H1 (cell line): ENCODE data around the gene KIAA1671. TPM values are rescaled to one million over a fixed set of nuclear protein-coding genes. Genes with fewer than 3 reads are reported as not detected.

Experiments used
- CTCF ChIA-PET: fragments of 300-600 bp; sonication (Branson Sonifier 250); formaldehyde crosslinking; loops from one replicate; lab custom pipeline; 2021; ENCODE audit not compliant: partially characterized antibody; lab: Charles Lee
- POLR2A ChIA-PET: fragments of 300-600 bp; sonication (Branson Sonifier 250); formaldehyde crosslinking; loops from one replicate; lab custom pipeline; 2021; ENCODE audit warnings: inconsistent platforms; ENCODE audit not compliant: partially characterized antibody; lab: Charles Lee
- DNase-seq, 2 experiments: peaks; one replicate each; pipeline versions ENCODE4 v3.0.0 to v3.0.0-alpha.2; 2010 to 2022; ENCODE audit warnings: low spot score in 2 of 2, low read depth in 1 of 2, mixed read lengths in 1 of 2
- FAIRE-seq: peaks from 2 replicates; lab custom pipeline; 2011; peaks lifted over from hg19 to GRCh38; lab: Jason Lieb, UNC
- H2AFZ ChIP-seq: 2 replicates; pipeline ENCODE4 v1.8.1; 2012; ENCODE audit warnings: low read length, inconsistent platforms
- H2AK5ac ChIP-seq: 2 replicates; pipeline ENCODE4 v1.6.1; 2013; ENCODE audit warnings: low read depth, low read length
- H2BK120ac ChIP-seq: replicated peaks from 2 replicates; pipeline ENCODE3; 2013; ENCODE audit warnings: low read depth, low read length, inconsistent platforms
- H2BK12ac ChIP-seq: 2 replicates; pipeline ENCODE4 v1.6.1; 2013; ENCODE audit warnings: low read depth, low read length
- H2BK15ac ChIP-seq: 2 replicates; pipeline ENCODE4 v1.6.1; 2013; ENCODE audit warnings: low read length
- H2BK20ac ChIP-seq: 2 replicates; pipeline ENCODE4 v1.6.1; 2013; ENCODE audit warnings: low read length
- H2BK5ac ChIP-seq: 2 replicates; pipeline ENCODE4 v1.6.1; 2013; ENCODE audit warnings: low read depth, low read length
- H3K14ac ChIP-seq: 2 replicates; pipeline ENCODE4 v1.6.1; 2013; ENCODE audit warnings: inconsistent platforms; ENCODE audit not compliant: insufficient read length
- H3K18ac ChIP-seq: 2 replicates; pipeline ENCODE4 v1.6.1; 2013; ENCODE audit warnings: low read length; ENCODE audit errors: extremely low read depth
- H3K23ac ChIP-seq: 2 replicates; pipeline ENCODE4 v1.6.1; 2013; ENCODE audit warnings: inconsistent platforms; ENCODE audit not compliant: insufficient read length
- H3K23me2 ChIP-seq: 2 replicates; pipeline ENCODE4 v1.6.1; 2013; ENCODE audit warnings: low read depth, low read length
- H3K27ac ChIP-seq: 2 replicates; pipeline ENCODE4 v1.6.1; 2011; ENCODE audit warnings: low read depth, low read length, inconsistent platforms
- H3K27me3 ChIP-seq, 4 experiments: replicated peaks in 1 of 4; 1 replicate in 1 of 4; 2 replicates in 3 of 4; pipeline versions ENCODE4 v1.6.1 to v1.8.1; 2011 to 2013; ENCODE audit warnings: low read length in 3 of 4, mild to moderate bottlenecking in 3 of 4, inconsistent platforms in 2 of 4, mixed read lengths in 2 of 4, moderate library complexity in 1 of 4; ENCODE audit not compliant: control insufficient read depth in 3 of 4, insufficient read depth in 3 of 4; ENCODE audit errors: extremely low read depth in 1 of 4
- H3K36me3 ChIP-seq, 4 experiments: 2 replicates each; pipeline versions ENCODE4 v1.6.1 to v1.8.1; 2011 to 2013; ENCODE audit warnings: mild to moderate bottlenecking in 4 of 4, low read length in 3 of 4, moderate library complexity in 2 of 4, control low read depth in 1 of 4, inconsistent platforms in 1 of 4; ENCODE audit not compliant: insufficient read depth in 4 of 4, control insufficient read depth in 2 of 4
- H3K4ac ChIP-seq: replicated peaks from 2 replicates; pipeline ENCODE3; 2013; ENCODE audit warnings: low read length, low read depth, mixed read lengths, inconsistent platforms; ENCODE audit not compliant: insufficient read length
- H3K4me1 ChIP-seq, 4 experiments: replicated peaks in 1 of 4; 1 replicate in 1 of 4; 2 replicates in 3 of 4; pipeline versions ENCODE4 v1.6.1 to v1.8.1; 2011 to 2013; ENCODE audit warnings: low read length in 3 of 4, inconsistent platforms in 2 of 4, mixed read lengths in 1 of 4; ENCODE audit not compliant: insufficient read depth in 4 of 4, control insufficient read depth in 3 of 4
- H3K4me2 ChIP-seq, 2 experiments: 2 replicates each; pipeline versions ENCODE4 v1.6.1 to v1.8.1; 2011 to 2013; ENCODE audit warnings: low read depth in 2 of 2, low read length in 2 of 2, control low read depth in 1 of 2, inconsistent platforms in 1 of 2, mild to moderate bottlenecking in 1 of 2; ENCODE audit not compliant: insufficient read depth in 1 of 2
- H3K4me3 ChIP-seq, 4 experiments: fragments of 200-600, 300-600 bp in 1 of 4; sonication (generic), shearing (Covaris generic), sonication (Bioruptor Twin) in 1 of 4; 2 replicates each; pipeline versions ENCODE4 v1.5.1 to v1.8.1; 2011 to 2016; ENCODE audit warnings: low read length in 4 of 4, low read depth in 3 of 4, control low read depth in 2 of 4, inconsistent platforms in 2 of 4, mild to moderate bottlenecking in 2 of 4, mixed read lengths in 1 of 4, moderate library complexity in 1 of 4; ENCODE audit not compliant: insufficient read depth in 2 of 4; ENCODE audit errors: extremely low read depth in 1 of 4
- H3K56ac ChIP-seq: replicated peaks from 2 replicates; pipeline ENCODE3; 2013; ENCODE audit warnings: low read depth, mild to moderate bottlenecking, mixed read lengths, low read length, inconsistent platforms; ENCODE audit not compliant: insufficient read length
- H3K79me1 ChIP-seq: 2 replicates; pipeline ENCODE4 v1.6.1; 2013; ENCODE audit warnings: low read depth, low read length, control low read depth
- H3K79me2 ChIP-seq, 2 experiments: 2 replicates each; pipeline versions ENCODE4 v1.6.1 to v1.8.1; 2012 to 2013; ENCODE audit warnings: low read length in 2 of 2, mild to moderate bottlenecking in 2 of 2, inconsistent platforms in 1 of 2; ENCODE audit not compliant: insufficient read depth in 2 of 2, control insufficient read depth in 1 of 2
- H3K9ac ChIP-seq, 4 experiments: replicated peaks in 1 of 4; 1 replicate in 1 of 4; 2 replicates in 3 of 4; pipeline versions ENCODE4 v1.6.1 to v1.8.1; 2011 to 2013; ENCODE audit warnings: low read depth in 3 of 4, low read length in 3 of 4, control low read depth in 2 of 4, mild to moderate bottlenecking in 2 of 4, moderate library complexity in 2 of 4, inconsistent platforms in 1 of 4; ENCODE audit errors: extremely low read depth in 1 of 4
- H3K9me3 ChIP-seq, 2 experiments: 2 replicates each; pipeline versions ENCODE4 v1.6.1 to v1.8.1; 2012 to 2013; ENCODE audit warnings: mild to moderate bottlenecking in 2 of 2, moderate library complexity in 2 of 2, control low read depth in 1 of 2, inconsistent platforms in 1 of 2, low read depth in 1 of 2, low read length in 1 of 2, mixed read lengths in 1 of 2; ENCODE audit not compliant: insufficient read depth in 2 of 2
- H4K20me1 ChIP-seq, 2 experiments: replicated peaks in 1 of 2; 2 replicates each; pipeline versions ENCODE3 to v1.8.1; 2011 to 2013; ENCODE audit warnings: inconsistent platforms in 2 of 2, low read length in 2 of 2, mild to moderate bottlenecking in 1 of 2; ENCODE audit not compliant: insufficient read depth in 2 of 2, control insufficient read depth in 1 of 2
- H4K5ac ChIP-seq: 2 replicates; pipeline ENCODE4 v1.6.1; 2013; ENCODE audit warnings: low read length, low read depth, mixed read lengths, inconsistent platforms; ENCODE audit not compliant: insufficient read length
- H4K8ac ChIP-seq: 2 replicates; pipeline ENCODE4 v1.8.0; 2013; ENCODE audit warnings: mild to moderate bottlenecking, moderate library complexity, low read length, inconsistent platforms; ENCODE audit not compliant: insufficient read depth; ENCODE audit errors: extremely low read depth
- H4K91ac ChIP-seq: replicated peaks from 2 replicates; pipeline ENCODE3; 2013; ENCODE audit warnings: low read length, mixed read lengths, inconsistent platforms; ENCODE audit not compliant: insufficient read length
- CREB1 ChIP-seq: IDR thresholded peaks from 2 replicates; pipeline ENCODE4 v1.6.1; 2012; ENCODE audit warnings: inconsistent platforms
- JUND ChIP-seq: IDR thresholded peaks from 2 replicates; pipeline ENCODE4 v1.6.1; 2011; ENCODE audit warnings: mild to moderate bottlenecking, improper control_type of control experiment, low read length
- MAX ChIP-seq: IDR thresholded peaks from 2 replicates; pipeline ENCODE4 v1.6.1; 2012; ENCODE audit warnings: inconsistent platforms
- POLR2A ChIP-seq, 2 experiments: IDR thresholded peaks; 1 replicate in 1 of 2; 2 replicates in 1 of 2; pipeline ENCODE4 v1.6.1; 2011; ENCODE audit warnings: low read depth in 2 of 2, low read length in 2 of 2, mild to moderate bottlenecking in 2 of 2; ENCODE audit errors: control extremely low read depth in 1 of 2
- RAD21 ChIP-seq, 2 experiments: IDR thresholded peaks in 1 of 2; conservative IDR thresholded peaks in 1 of 2; 2 replicates each; pipeline ENCODE4 v1.6.1; 2011; ENCODE audit warnings: low read depth in 2 of 2, low read length in 2 of 2, improper control_type of control experiment in 1 of 2, inconsistent platforms in 1 of 2, mild to moderate bottlenecking in 1 of 2, moderate library complexity in 1 of 2
- WGBS, 2 experiments: shearing (Covaris generic) in 1 of 2; methylation state at CpG; one replicate each; pipeline versions ENCODE4 v1.1.6 to v1.1.7; 2013 to 2015; ENCODE audit warnings: low lambda C conversion rate in 2 of 2, mixed read lengths in 2 of 2, inconsistent platforms in 1 of 2, low coverage in 1 of 2, missing lambda C conversion rate in 1 of 2; ENCODE audit not compliant: insufficient replicate concordance in 2 of 2, insufficient coverage in 1 of 2, insufficient read length in 1 of 2; ENCODE audit errors: extremely low coverage in 1 of 2, missing lambda C conversion rate in 1 of 2; 5-methylcytosine and 5-hydroxymethylcytosine counted together
- polyA plus RNA-seq, 7 experiments: library from polyadenylated mRNA; depleted of rRNA in 3 of 7; stranded (reverse) in 5 of 7; unstranded in 2 of 7; fragments of >200 nt in 5 of 7; fragments of 200-250 nt in 2 of 7; gene quantifications; 1 replicate in 5 of 7; 2 replicates in 1 of 7; 4 replicates in 1 of 7; pipeline versions ENCODE4 v1.2.1 to v1.2.3, GENCODE V29; 2011 to 2013; ENCODE audit warnings: missing spikeins in 2 of 7, mixed read lengths in 2 of 7
- total RNA-seq: library from RNA; stranded (reverse); fragmentation: NEBNext Ultra II Directional; extraction: Animal tissue kit (Norgen Biotek cat#: 25700); gene quantifications from 2 replicates; pipeline ENCODE4 v1.2.1, GENCODE V29; 2021
- TF ChIP-seq, protein P1 (sequence below): IDR thresholded peaks from 2 replicates; pipeline ENCODE4 v1.6.1; 2012; ENCODE audit warnings: low read length, inconsistent platforms
- TF ChIP-seq, protein P2 (sequence below), 3 experiments: IDR thresholded peaks; 1 replicate in 2 of 3; 2 replicates in 1 of 3; pipeline versions ENCODE4 v1.5.1 to v1.6.1; 2011; ENCODE audit warnings: low read length in 3 of 3, mild to moderate bottlenecking in 3 of 3, inconsistent platforms in 2 of 3, low read depth in 1 of 3, moderate library complexity in 1 of 3; ENCODE audit not compliant: insufficient read depth in 1 of 3; ENCODE audit errors: control extremely low read depth in 1 of 3

The KIAA1671 gene
- total and polyA plus RNA-seq, 2 of the 8 experiments (the other 6 are each of a cell fraction or from before 2014, with no cell fraction given) = 6.4 to 23.9 TPM

DNA sequence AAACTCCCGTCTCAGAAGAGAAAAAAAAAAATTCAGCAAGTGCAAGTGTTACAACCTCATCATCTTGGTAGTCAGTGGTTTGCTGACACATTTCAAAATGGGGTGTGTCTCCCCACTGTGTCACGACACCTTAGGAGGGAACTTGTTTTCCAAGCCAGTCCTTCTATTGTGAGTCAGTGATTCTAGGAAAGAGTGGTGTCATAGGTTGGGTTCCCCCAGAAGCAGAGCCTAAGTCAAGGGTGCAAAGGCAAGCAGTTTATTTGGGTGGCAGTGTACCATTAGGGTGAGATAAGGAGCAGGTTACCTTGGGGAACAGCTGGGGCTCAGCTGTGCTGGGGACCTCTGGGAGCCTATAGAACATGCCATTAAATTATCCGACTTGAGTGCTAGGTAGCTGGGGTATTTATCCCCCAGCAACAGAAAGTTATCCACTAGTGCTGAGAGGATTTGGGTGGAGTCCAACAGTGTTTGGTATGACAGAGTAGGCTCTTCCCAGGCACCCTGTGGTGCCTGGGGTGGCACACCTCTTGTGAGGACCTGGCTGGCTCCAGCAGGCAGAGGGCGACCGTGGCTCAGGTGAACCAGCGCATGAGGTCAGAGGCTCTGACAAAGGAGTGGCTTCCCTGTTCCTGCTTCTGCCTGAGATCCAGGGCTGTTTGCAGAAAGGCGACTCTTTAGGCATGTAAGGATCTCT, 41.7 kb downstream of the KIAA1671 start:
- H2BK120ac ChIP-seq = no peak overlapping the region
- H3K79me2 ChIP-seq = peaks cover 0 to 6% of the 10 kb centered on the region in 2 experiments; a peak in 1 of 4 replicates
- no peaks in the 10 kb centered on the region for H4K20me1 ChIP-seq
- H2AK5ac ChIP-seq = no peak overlapping the region; the same call in 1 of the 2 replicates
- no peak overlapping the region for H4K8ac ChIP-seq
- H3K4me2 ChIP-seq = no peak overlapping the region
- H3K27ac ChIP-seq = no peak overlapping the region
- no peak overlapping the region for H2AFZ ChIP-seq
- POLR2A ChIA-PET = no interaction called here
- 53% methylated on average over 7 of the region's 7 CpGs; no CpG with 5 or more reads in 1 of the 2 experiments for WGBS, 2 experiments
- H3K4ac ChIP-seq = no peak overlapping the region
- no peaks in the 10 kb centered on the region for H3K9me3 ChIP-seq
- H3K79me1 ChIP-seq = peaks cover 7% of the 10 kb centered on the region
- H2BK20ac ChIP-seq = peak overlapping the region; percentile 67; the same call in 1 of the 2 replicates
- no peak overlapping the region for H3K14ac ChIP-seq
- CTCF ChIA-PET = interaction anchor here (1.0 to 3.4 kb wide), 6 partner anchors 10 to 37 kb away, joined by 3 to 26 read pairs (median 4); no protein-coding TSS in a partner anchor
- no peak overlapping the region for H3K9ac ChIP-seq
- no peaks in the 10 kb centered on the region for H3K36me3 ChIP-seq
- H4K5ac ChIP-seq = no peak overlapping the region
- H3K18ac ChIP-seq = no peak overlapping the region
- 0 out of 2 replicates have a peak overlapping the region, but pooled peaks have one; percentile 83 for H2BK15ac ChIP-seq
- no peak overlapping the region for H3K23ac ChIP-seq
- H3K23me2 ChIP-seq = 0 out of 2 replicates have a peak, but pooled peaks cover 2% of the 10 kb centered on the region
- H3K4me3 ChIP-seq = no peak overlapping the region
- no peak overlapping the region for H4K91ac ChIP-seq
- FAIRE-seq = no peak
- no peaks in the 10 kb centered on the region for H3K27me3 ChIP-seq
- no peak overlapping the region for H2BK12ac ChIP-seq
- peaks cover 14 to 23% (median 18%) of the 10 kb centered on the region in 4 experiments for H3K4me1 ChIP-seq
- DNase-seq = no peak
- no peak overlapping the region for H3K56ac ChIP-seq
- H2BK5ac ChIP-seq = no peak overlapping the region
- no peak for TF ChIP-seq POLR2A (IDR thresholded peaks at IDR 0.05; ENCODE audit: control extremely low read depth in 1 of 2, low read depth in 2 of 2, low read length in 2 of 2)
- TF ChIP-seq, protein P1, sequence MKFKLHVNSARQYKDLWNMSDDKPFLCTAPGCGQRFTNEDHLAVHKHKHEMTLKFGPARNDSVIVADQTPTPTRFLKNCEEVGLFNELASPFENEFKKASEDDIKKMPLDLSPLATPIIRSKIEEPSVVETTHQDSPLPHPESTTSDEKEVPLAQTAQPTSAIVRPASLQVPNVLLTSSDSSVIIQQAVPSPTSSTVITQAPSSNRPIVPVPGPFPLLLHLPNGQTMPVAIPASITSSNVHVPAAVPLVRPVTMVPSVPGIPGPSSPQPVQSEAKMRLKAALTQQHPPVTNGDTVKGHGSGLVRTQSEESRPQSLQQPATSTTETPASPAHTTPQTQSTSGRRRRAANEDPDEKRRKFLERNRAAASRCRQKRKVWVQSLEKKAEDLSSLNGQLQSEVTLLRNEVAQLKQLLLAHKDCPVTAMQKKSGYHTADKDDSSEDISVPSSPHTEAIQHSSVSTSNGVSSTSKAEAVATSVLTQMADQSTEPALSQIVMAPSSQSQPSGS = no peak
- no peak for TF ChIP-seq CREB1
- TF ChIP-seq JUND = 0 out of 2 replicates have a peak, but pooled peaks have one; percentile 34
- TF ChIP-seq, protein P2, sequence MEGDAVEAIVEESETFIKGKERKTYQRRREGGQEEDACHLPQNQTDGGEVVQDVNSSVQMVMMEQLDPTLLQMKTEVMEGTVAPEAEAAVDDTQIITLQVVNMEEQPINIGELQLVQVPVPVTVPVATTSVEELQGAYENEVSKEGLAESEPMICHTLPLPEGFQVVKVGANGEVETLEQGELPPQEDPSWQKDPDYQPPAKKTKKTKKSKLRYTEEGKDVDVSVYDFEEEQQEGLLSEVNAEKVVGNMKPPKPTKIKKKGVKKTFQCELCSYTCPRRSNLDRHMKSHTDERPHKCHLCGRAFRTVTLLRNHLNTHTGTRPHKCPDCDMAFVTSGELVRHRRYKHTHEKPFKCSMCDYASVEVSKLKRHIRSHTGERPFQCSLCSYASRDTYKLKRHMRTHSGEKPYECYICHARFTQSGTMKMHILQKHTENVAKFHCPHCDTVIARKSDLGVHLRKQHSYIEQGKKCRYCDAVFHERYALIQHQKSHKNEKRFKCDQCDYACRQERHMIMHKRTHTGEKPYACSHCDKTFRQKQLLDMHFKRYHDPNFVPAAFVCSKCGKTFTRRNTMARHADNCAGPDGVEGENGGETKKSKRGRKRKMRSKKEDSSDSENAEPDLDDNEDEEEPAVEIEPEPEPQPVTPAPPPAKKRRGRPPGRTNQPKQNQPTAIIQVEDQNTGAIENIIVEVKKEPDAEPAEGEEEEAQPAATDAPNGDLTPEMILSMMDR (IDR thresholded peaks at IDR 0.05; ENCODE audit: control extremely low read depth in 1 of 3, insufficient read depth in 1 of 3, low read depth in 1 of 3, low read length in 3 of 3) = peak; percentile 43 to 60 (median 55)
- TF ChIP-seq RAD21 (IDR thresholded peaks at IDR 0.05 in 1 of 2, conservative IDR thresholded peaks at IDR 0.05 in 1 of 2; ENCODE audit: low read depth in 2 of 2, low read length in 2 of 2) = peak; percentile 58 to 71
- 0 out of 2 replicates have a peak, but pooled peaks have one; percentile 21 for TF ChIP-seq MAX
